MM.1S (cell line): ENCODE data around the gene DISC1.
"Not testable (repeated sequence)": the region's sequence is repeated elsewhere in the genome, so short reads cannot be mapped to it uniquely, and the experiment has no call there.

Experiments
- DNase-seq: peaks from one replicate; pipeline ENCODE4 v3.0.0-alpha.2; 2015
- H2AFZ ChIP-seq: fragments of 300-600 bp; sonication (generic); 2 replicates; pipeline ENCODE4 v1.6.0; 2016; ENCODE audit warnings: antibody characterized with exemption, low read length
- H3F3A ChIP-seq: fragments of 300-600 bp; sonication (generic); 2 replicates; pipeline ENCODE4 v1.6.1; 2016; ENCODE audit warnings: mild to moderate bottlenecking, antibody characterized with exemption, low read length, moderate library complexity, mixed read lengths; ENCODE audit not compliant: insufficient read depth
- H3K27ac ChIP-seq: fragments of 300-600 bp; sonication (generic); 2 replicates; pipeline ENCODE4 v1.5.1; 2016; ENCODE audit warnings: mild to moderate bottlenecking, low read length
- H3K27me3 ChIP-seq: fragments of 300-600 bp; sonication (generic); replicated peaks from 2 replicates; pipeline ENCODE4 v1.6.0; 2016; ENCODE audit warnings: low read length; ENCODE audit not compliant: insufficient read depth
- H3K36me3 ChIP-seq: fragments of 300-600 bp; sonication (generic); replicated peaks from 2 replicates; pipeline ENCODE4 v1.6.1; 2016; ENCODE audit warnings: mild to moderate bottlenecking, low read length, mixed read lengths; ENCODE audit not compliant: insufficient read depth
- H3K4me1 ChIP-seq: fragments of 300-600 bp; sonication (generic); 2 replicates; pipeline ENCODE4 v1.6.1; 2016; ENCODE audit warnings: low read length, mixed read lengths
- H3K4me2 ChIP-seq: fragments of 300-600 bp; sonication (generic); 2 replicates; pipeline ENCODE4 v1.6.0; 2016; ENCODE audit warnings: low read depth, low read length
- H3K4me3 ChIP-seq: fragments of 300-600 bp; sonication (generic); 2 replicates; pipeline ENCODE4 v1.5.1; 2016; ENCODE audit warnings: low read length, mixed read lengths
- H3K79me2 ChIP-seq: fragments of 300-600 bp; sonication (generic); 2 replicates; pipeline ENCODE4 v1.6.1; 2016; ENCODE audit warnings: mixed run types, low read length, mixed read lengths
- H3K9ac ChIP-seq: fragments of 300-600 bp; sonication (generic); 2 replicates; pipeline ENCODE4 v1.6.1; 2016; ENCODE audit warnings: low read length, mixed read lengths
- H3K9me2 ChIP-seq: fragments of 300-600 bp; sonication (generic); replicated peaks from 2 replicates; pipeline ENCODE4 v1.6.1; 2016; ENCODE audit warnings: mild to moderate bottlenecking, low read length, mixed read lengths; ENCODE audit not compliant: insufficient read depth
- H3K9me3 ChIP-seq: fragments of 300-600 bp; sonication (generic); replicated peaks from 2 replicates; pipeline ENCODE4 v1.6.1; 2016; ENCODE audit warnings: mild to moderate bottlenecking, low read length, mixed read lengths; ENCODE audit not compliant: insufficient read depth
- H4K20me1 ChIP-seq: fragments of 300-600 bp; sonication (generic); 2 replicates; pipeline ENCODE4 v1.6.1; 2016; ENCODE audit warnings: mild to moderate bottlenecking, low read length, moderate library complexity, mixed read lengths; ENCODE audit not compliant: insufficient read depth
- CTCF ChIP-seq: fragments of 300-600 bp; sonication (generic); IDR thresholded peaks from 2 replicates; pipeline ENCODE4 v1.5.1; 2016; ENCODE audit warnings: antibody characterized with exemption, low read length, mixed read lengths
- EZH2 ChIP-seq: fragments of 300-600 bp; sonication (generic); optimal IDR thresholded peaks from 2 replicates; pipeline ENCODE3; 2017; ENCODE audit warnings: low read depth, mild to moderate bottlenecking, antibody characterized with exemption, low read length, mixed read lengths
- EZH2phosphoT487 ChIP-seq: fragments of 300-600 bp; sonication (generic); IDR thresholded peaks from 2 replicates; pipeline ENCODE4 v1.6.1; 2018; ENCODE audit warnings: antibody characterized with exemption, low read length

The DISC1 gene

GRCh38 chr1:231958448-231958847, 331.9 kb downstream of the DISC1 start:
- Histone ChIP-seq H3K79me2 (no peaks in the 10 kb centered on the region), H3K4me1 (no peaks in the 10 kb centered on the region), H3K9me3 (no peaks in the 10 kb centered on the region), H3K27ac (no peak overlapping the region), H2AFZ (no peak overlapping the region), H3K27me3 (no peaks in the 10 kb centered on the region), H3K9ac (no peak overlapping the region), H3F3A (no peaks in the 10 kb centered on the region), H4K20me1 (no peaks in the 10 kb centered on the region), H3K36me3 (no peaks in the 10 kb centered on the region), H3K4me3 (no peak overlapping the region), H3K9me2 (no peaks in the 10 kb centered on the region), H3K4me2 (no peak overlapping the region)
- TF ChIP-seq EZH2phosphoT487, result no peak
- no peak for DNase-seq

- Histone ChIP-seq H3K36me3 (no peaks in the 10 kb centered on the region), H3K9me2 (no peaks in the 10 kb centered on the region), H3K4me1 (no peaks in the 10 kb centered on the region), H3K4me2 (no peak overlapping the region), H3K27ac (no peak overlapping the region), H3K27me3 (no peaks in the 10 kb centered on the region), H4K20me1 (no peaks in the 10 kb centered on the region), H3F3A (no peaks in the 10 kb centered on the region), H3K9ac (no peak overlapping the region), H3K4me3 (no peak overlapping the region), H3K79me2 (no peaks in the 10 kb centered on the region), H3K9me3 (no peaks in the 10 kb centered on the region), H2AFZ (no peak overlapping the region)
- DNase-seq, result no peak
- TF ChIP-seq EZH2 (no peak), EZH2phosphoT487 (no peak), CTCF (no peak)
These were observed 332.8 kb downstream of the DISC1 start for GRCh38 chr1:231959225-231959884.

GRCh38 chr1:231961801-231962200, 335.2 kb downstream of the DISC1 start:
- DNase-seq, H3K79me2 ChIP-seq, H4K20me1 ChIP-seq, H3K4me1 ChIP-seq, H3K9me3 ChIP-seq, H2AFZ ChIP-seq, H3K36me3 ChIP-seq, H3K9ac ChIP-seq, H3K27me3 ChIP-seq, H3F3A ChIP-seq, H3K4me3 ChIP-seq, H3K27ac ChIP-seq, H3K4me2 ChIP-seq, H3K9me2 ChIP-seq: not testable (repeated sequence)

GRCh38 chr1:231962636-231963035, 336.0 kb downstream of the DISC1 start:
- TF ChIP-seq CTCF (no peak), EZH2phosphoT487 (no peak), EZH2 (no peak)
- H3K27me3 ChIP-seq, result no peaks in the 10 kb centered on the region
- DNase-seq, result no peak

More at GRCh38 chr1:231962636-231963035, 336.0 kb downstream of the DISC1 start:
- Histone ChIP-seq H3K4me3 (no peak overlapping the region), H3K9ac (no peak overlapping the region), H3K9me2 (no peaks in the 10 kb centered on the region), H3K79me2 (no peaks in the 10 kb centered on the region), H3K36me3 (no peaks in the 10 kb centered on the region), H3K4me1 (no peaks in the 10 kb centered on the region), H4K20me1 (no peaks in the 10 kb centered on the region), H2AFZ (no peak overlapping the region), H3K27ac (no peak overlapping the region), H3F3A (no peaks in the 10 kb centered on the region), H3K9me3 (no peaks in the 10 kb centered on the region), H3K4me2 (no peak overlapping the region)
